H9 (cell line): Measurements from ENCODE around the gene CLEC18B. TPM values are rescaled to one million over a fixed set of nuclear protein-coding genes. Genes with fewer than 3 reads are reported as not detected.
"Not testable (repeated sequence)": the region's sequence is repeated elsewhere in the genome, so short reads cannot be mapped to it uniquely, and the experiment has no call there.

ENCODE experiments used
- DNase-seq: peaks from one replicate; pipeline ENCODE4 v3.0.0-alpha.2; 2017
- H2AFZ ChIP-seq: one replicate; pipeline ENCODE4 v1.6.1; 2013; ENCODE audit warnings: mild to moderate bottlenecking, low read length, control low read depth, moderate library complexity
- H2AK5ac ChIP-seq: 2 replicates; pipeline ENCODE4 v1.6.1; 2013; ENCODE audit warnings: low read length, control low read depth, mixed read lengths; ENCODE audit not compliant: insufficient read length
- H2BK120ac ChIP-seq: one replicate; pipeline ENCODE4 v1.6.1; 2013; ENCODE audit warnings: low read depth, mild to moderate bottlenecking, low read length, control low read depth, inconsistent platforms; ENCODE audit not compliant: poor library complexity, severe bottlenecking
- H2BK12ac ChIP-seq: 2 replicates; pipeline ENCODE4 v1.6.1; 2013; ENCODE audit warnings: low read length, control low read depth, mixed read lengths, low read depth; ENCODE audit not compliant: insufficient read length
- H2BK15ac ChIP-seq: 2 replicates; pipeline ENCODE4 v1.6.1; 2013; ENCODE audit warnings: low read depth, low read length, control low read depth
- H2BK20ac ChIP-seq: one replicate; pipeline ENCODE4 v1.6.1; 2013; ENCODE audit warnings: low read depth, mild to moderate bottlenecking, low read length, control low read depth, inconsistent platforms; ENCODE audit not compliant: poor library complexity, severe bottlenecking
- H2BK5ac ChIP-seq: 2 replicates; pipeline ENCODE4 v1.6.1; 2013; ENCODE audit warnings: low read length, control low read depth, mixed read lengths; ENCODE audit not compliant: insufficient read length
- H3K14ac ChIP-seq: 2 replicates; pipeline ENCODE4 v1.6.1; 2013; ENCODE audit warnings: low read length, control low read depth; ENCODE audit not compliant: insufficient read depth
- H3K18ac ChIP-seq: 2 replicates; pipeline ENCODE4 v1.6.1; 2013; ENCODE audit warnings: low read depth, mild to moderate bottlenecking, mixed read lengths, low read length, control low read depth; ENCODE audit not compliant: insufficient read length
- H3K23ac ChIP-seq: 2 replicates; pipeline ENCODE4 v1.6.1; 2013; ENCODE audit warnings: low read length, control low read depth, mixed read lengths, low read depth; ENCODE audit not compliant: insufficient read length
- H3K23me2 ChIP-seq: 2 replicates; pipeline ENCODE4 v1.6.1; 2013; ENCODE audit warnings: low read depth, mild to moderate bottlenecking, mixed read lengths, low read length, control low read depth; ENCODE audit not compliant: insufficient read length, poor library complexity, severe bottlenecking
- H3K27ac ChIP-seq: 2 replicates; pipeline ENCODE4 v1.5.1; 2013; ENCODE audit warnings: low read length, control low read depth, mixed read lengths, low read depth; ENCODE audit not compliant: insufficient read length
- H3K27me3 ChIP-seq: 2 replicates; pipeline ENCODE4 v1.6.1; 2013; ENCODE audit warnings: low read length, control low read depth, inconsistent platforms; ENCODE audit not compliant: insufficient read depth
- H3K4ac ChIP-seq: 2 replicates; pipeline ENCODE4 v1.6.1; 2013; ENCODE audit warnings: low read depth, mild to moderate bottlenecking, control low read depth, inconsistent platforms, low read length, moderate library complexity
- H3K4me1 ChIP-seq: 2 replicates; pipeline ENCODE4 v1.6.1; 2013; ENCODE audit warnings: low read length, control low read depth, inconsistent platforms; ENCODE audit not compliant: insufficient read depth
- H3K4me2 ChIP-seq: 2 replicates; pipeline ENCODE4 v1.6.1; 2013; ENCODE audit warnings: low read length, control low read depth, mixed read lengths; ENCODE audit not compliant: insufficient read length, insufficient read depth
- H3K56ac ChIP-seq: 2 replicates; pipeline ENCODE4 v1.6.1; 2013; ENCODE audit warnings: low read depth, mild to moderate bottlenecking, mixed read lengths, low read length, control low read depth; ENCODE audit not compliant: insufficient read length
- H3K79me1 ChIP-seq: 2 replicates; pipeline ENCODE4 v1.6.1; 2013; ENCODE audit warnings: low read depth, mild to moderate bottlenecking, moderate library complexity, low read length, control low read depth, inconsistent platforms; ENCODE audit not compliant: insufficient read depth, poor library complexity, severe bottlenecking
- H3K79me2 ChIP-seq: 2 replicates; pipeline ENCODE4 v1.6.1; 2013; ENCODE audit warnings: low read length, control low read depth, inconsistent platforms; ENCODE audit not compliant: insufficient read depth
- H3K9ac ChIP-seq: 2 replicates; pipeline ENCODE4 v1.6.1; 2013; ENCODE audit warnings: low read length, control low read depth, mixed read lengths; ENCODE audit not compliant: insufficient read length; ENCODE audit errors: extremely low read depth
- H3K9me3 ChIP-seq: one replicate; pipeline ENCODE4 v1.6.1; 2013; ENCODE audit warnings: low read depth, low read length, inconsistent platforms; ENCODE audit not compliant: control insufficient read depth
- H3T11ph ChIP-seq: one replicate; pipeline ENCODE4 v1.6.1; 2013; ENCODE audit warnings: mild to moderate bottlenecking, low read length, control low read depth, inconsistent platforms
- H4K20me1 ChIP-seq: one replicate; pipeline ENCODE4 v1.6.1; 2013; ENCODE audit not compliant: control insufficient read depth, insufficient read length, insufficient read depth
- H4K5ac ChIP-seq: 2 replicates; pipeline ENCODE4 v1.6.1; 2013; ENCODE audit warnings: low read depth, mild to moderate bottlenecking, mixed read lengths, low read length, control low read depth; ENCODE audit not compliant: insufficient read length
- H4K8ac ChIP-seq: replicated peaks from 2 replicates; pipeline ENCODE4 v1.6.1; 2013; ENCODE audit warnings: low read length, control low read depth, mixed read lengths, low read depth; ENCODE audit not compliant: insufficient read length
- H4K91ac ChIP-seq: 2 replicates; pipeline ENCODE4 v1.6.1; 2013; ENCODE audit warnings: low read depth, mild to moderate bottlenecking, moderate library complexity, mixed read lengths, low read length, control low read depth; ENCODE audit not compliant: insufficient read length
- H3K27ac Mint-ChIP-seq, 3 experiments: 2 replicates in 2 of 3; 3 replicates in 1 of 3; pipeline ENCODE4 v1.8.0; 2020 to 2021; ENCODE audit warnings: mixed read lengths in 3 of 3, mild to moderate bottlenecking in 1 of 3, moderate library complexity in 1 of 3
- H3K27me3 Mint-ChIP-seq: 2 replicates; pipeline ENCODE4 v1.8.0; 2021; ENCODE audit warnings: low read depth, mild to moderate bottlenecking, moderate library complexity, mixed read lengths
- H3K36me3 Mint-ChIP-seq, 3 experiments: 2 replicates in 2 of 3; 3 replicates in 1 of 3; pipeline ENCODE4 v1.8.0; 2020 to 2021; ENCODE audit warnings: low read depth in 3 of 3, mixed read lengths in 3 of 3; ENCODE audit not compliant: insufficient read depth in 1 of 3
- H3K4me1 Mint-ChIP-seq, 2 experiments: 2 replicates each; pipeline ENCODE4 v1.8.0; 2020; ENCODE audit warnings: mixed read lengths in 2 of 2
- H3K4me3 Mint-ChIP-seq, 2 experiments: 2 replicates in 1 of 2; 3 replicates in 1 of 2; pipeline ENCODE4 v1.8.0; 2020 to 2021; ENCODE audit warnings: mild to moderate bottlenecking in 2 of 2, mixed read lengths in 2 of 2, moderate library complexity in 1 of 2
- H3K9me3 Mint-ChIP-seq, 2 experiments: 2 replicates in 1 of 2; 3 replicates in 1 of 2; pipeline ENCODE4 v1.8.0; 2020; ENCODE audit warnings: mild to moderate bottlenecking in 2 of 2, mixed read lengths in 2 of 2, moderate library complexity in 1 of 2
- WGBS: extraction: QIAGEN DNeasy Blood & Tissue Kit; methylation state at CpG from one replicate; pipeline ENCODE4 v1.1.7; 2013; ENCODE audit warnings: missing lambda C conversion rate, low lambda C conversion rate, mixed read lengths; ENCODE audit not compliant: insufficient read length; ENCODE audit errors: extremely low coverage; 5-methylcytosine and 5-hydroxymethylcytosine counted together
- total RNA-seq: library from RNA; stranded (reverse); gene quantifications from 2 replicates; pipeline ENCODE4 v1.2.1, GENCODE V29; 2021

Gene CLEC18B
- total RNA-seq, 1 experiment from 2014 or later, result 0.37 TPM

GRCh38 chr16:74417897-74418296 is 3.4 kb downstream of the CLEC18B start:
- H3K27ac Mint-ChIP-seq, H3K4me1 ChIP-seq, H3K23ac ChIP-seq, H4K5ac ChIP-seq, H3K18ac ChIP-seq, H3K4ac ChIP-seq, H4K20me1 ChIP-seq, H3K27me3 ChIP-seq, H4K91ac ChIP-seq, H3K56ac ChIP-seq, H3K9me3 ChIP-seq, H3K14ac ChIP-seq, DNase-seq, H2BK20ac ChIP-seq, H2BK120ac ChIP-seq, H3T11ph ChIP-seq, H2BK12ac ChIP-seq, H2BK15ac ChIP-seq, H3K4me2 ChIP-seq, H3K4me1 Mint-ChIP-seq, H2BK5ac ChIP-seq, H3K36me3 Mint-ChIP-seq, H4K8ac ChIP-seq, H3K27me3 Mint-ChIP-seq, H3K9ac ChIP-seq, H2AFZ ChIP-seq, H3K27ac ChIP-seq, H3K79me2 ChIP-seq, H3K4me3 Mint-ChIP-seq, H3K79me1 ChIP-seq, H3K9me3 Mint-ChIP-seq, H3K23me2 ChIP-seq, H2AK5ac ChIP-seq: not testable (repeated sequence)
- no CpG with 5 or more reads among the region's 15 CpGs for WGBS

- H3K23ac ChIP-seq, H3K9me3 ChIP-seq, H3T11ph ChIP-seq, H3K27ac Mint-ChIP-seq, H3K9me3 Mint-ChIP-seq, H3K14ac ChIP-seq, H2BK5ac ChIP-seq, H3K4me1 Mint-ChIP-seq, H3K23me2 ChIP-seq, H3K4me3 Mint-ChIP-seq, H2AK5ac ChIP-seq, H3K18ac ChIP-seq, H3K27me3 Mint-ChIP-seq, H2BK15ac ChIP-seq, DNase-seq, H3K79me2 ChIP-seq, H3K79me1 ChIP-seq, H4K91ac ChIP-seq, H4K20me1 ChIP-seq, H3K27me3 ChIP-seq, H2BK12ac ChIP-seq, H2AFZ ChIP-seq, H4K8ac ChIP-seq, H3K9ac ChIP-seq, H3K36me3 Mint-ChIP-seq, H2BK20ac ChIP-seq, H3K4ac ChIP-seq, H4K5ac ChIP-seq, H3K27ac ChIP-seq, H3K56ac ChIP-seq, H3K4me1 ChIP-seq, H3K4me2 ChIP-seq, H2BK120ac ChIP-seq: not testable (repeated sequence)
- no CpG with 5 or more reads among the region's 7 CpGs for WGBS
These were observed 7.4 kb downstream of the CLEC18B start for GRCh38 chr16:74413920-74414319.
